ENCODE results near the gene TTYH1.
A peak's percentile ranks its signal among the peaks of the same experiment; 100 is the strongest.
"Not testable (repeated sequence)": the region's sequence is repeated elsewhere in the genome, so short reads cannot be mapped to it uniquely, and the experiment has no call there.

The TTYH1 gene

GRCh38 chr19:54461613-54462012, 46.3 kb downstream of the TTYH1 start:
- DNase-seq = no peak

- peak; percentile 52 for DNase-seq
Observed at GRCh38 chr19:54462047-54462654, 46.9 kb downstream of the TTYH1 start.

GRCh38 chr19:54462655-54463530, 47.6 kb downstream of the TTYH1 start:
- peak; percentile 80 for DNase-seq

DNA sequence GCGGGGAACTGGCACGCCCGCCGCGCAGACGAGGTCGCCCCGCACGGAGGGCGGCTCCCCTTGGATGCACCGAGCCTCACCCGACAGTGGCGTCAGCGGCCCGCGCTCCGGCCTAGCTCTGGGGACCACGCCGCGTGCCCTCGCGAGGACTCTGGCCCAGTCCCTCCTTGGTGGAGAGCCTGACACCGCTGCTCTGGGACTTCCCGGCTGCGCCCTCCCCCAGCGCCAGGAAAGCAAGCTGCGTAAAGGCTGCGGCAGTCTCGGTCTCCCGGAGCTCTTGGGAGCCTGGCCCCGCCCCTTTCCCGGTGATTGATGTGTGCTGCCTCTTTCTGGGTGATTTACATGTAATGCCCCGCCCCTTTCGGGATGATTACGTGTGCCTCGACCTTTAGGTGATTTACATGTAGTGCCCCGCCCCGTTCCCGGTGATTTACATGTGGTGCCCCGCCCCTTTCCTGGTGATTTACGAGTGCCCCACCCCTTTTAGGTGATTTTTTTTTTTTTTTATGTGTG, 48.3 kb downstream of the TTYH1 start, which contains the start of gene LENG9:
LENG9 (minus strand) TSS at position 248 of the 513 bp plus-strand sequence. CDS start 252 bp downstream, outside the sequence.
- DNase-seq = peak; percentile 100

DNA sequence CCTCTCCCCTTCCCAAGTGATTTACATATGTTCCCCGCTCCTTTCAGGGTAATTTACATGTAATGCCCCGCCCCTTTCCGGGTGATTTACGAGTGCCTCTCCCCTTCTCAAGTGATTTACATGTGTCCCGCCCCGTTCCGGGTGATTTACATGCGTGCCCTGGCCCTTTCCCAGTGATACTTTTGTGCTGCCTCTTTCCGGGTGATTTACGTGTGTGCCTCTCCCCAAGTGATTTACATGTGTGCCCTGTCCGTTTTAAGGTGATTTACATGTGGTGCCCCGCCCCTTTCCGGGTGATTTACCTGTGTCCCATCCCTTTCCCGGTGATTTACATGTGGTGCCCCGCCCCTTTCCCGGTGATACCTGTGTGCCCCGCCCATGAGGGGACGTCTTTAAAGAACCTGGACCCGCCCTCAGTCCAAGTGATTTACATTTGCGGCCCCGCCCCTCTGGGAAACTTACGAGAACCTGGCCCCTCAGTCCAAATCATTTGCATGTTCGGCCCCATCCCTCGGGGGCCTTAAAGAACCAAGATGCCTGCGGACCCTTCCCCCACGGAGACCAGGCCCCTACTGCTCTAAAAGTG, 48.9 kb downstream of the TTYH1 start:
- peak; percentile 100 for DNase-seq

GRCh38 chr19:54464630-54465425, 49.6 kb downstream of the TTYH1 start:
- DNase-seq = peak; percentile 92

DNA sequence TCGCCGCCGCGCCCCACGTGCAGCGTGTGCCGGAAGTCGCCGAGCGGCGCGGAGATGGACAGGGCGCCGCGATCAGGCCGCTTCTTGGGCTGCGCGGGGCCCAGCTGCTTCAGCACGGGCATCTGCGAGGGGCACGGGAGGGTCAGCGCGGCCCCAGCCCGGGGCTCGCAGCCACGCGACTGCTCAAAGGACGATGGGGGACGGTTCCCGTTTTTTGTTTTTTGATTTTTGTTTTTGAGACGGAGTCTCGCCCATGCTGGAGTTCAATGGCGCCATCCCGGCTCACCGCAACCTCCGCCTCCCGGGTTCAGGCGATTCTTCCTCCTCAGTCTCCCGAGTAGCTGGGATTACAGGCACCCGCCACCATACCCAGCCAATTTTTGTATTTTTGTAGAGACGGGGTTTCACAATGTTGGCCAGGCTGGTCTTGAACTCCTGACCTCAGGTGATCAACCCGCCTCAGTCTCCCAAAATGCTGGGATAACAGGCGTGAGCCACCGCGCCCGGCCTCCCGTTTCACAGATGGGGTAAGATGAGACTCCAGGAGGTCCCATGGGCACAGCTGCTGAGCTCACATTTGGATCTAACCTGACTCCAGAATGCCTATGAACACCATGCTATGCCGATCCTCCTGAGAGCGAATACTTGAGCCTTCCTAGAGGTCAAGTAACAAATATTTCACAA, 50.3 kb downstream of the TTYH1 start:
- no peak for DNase-seq

- not testable (repeated sequence) for DNase-seq
Observed at GRCh38 chr19:54466110-54466480, 50.8 kb downstream of the TTYH1 start.

DNA sequence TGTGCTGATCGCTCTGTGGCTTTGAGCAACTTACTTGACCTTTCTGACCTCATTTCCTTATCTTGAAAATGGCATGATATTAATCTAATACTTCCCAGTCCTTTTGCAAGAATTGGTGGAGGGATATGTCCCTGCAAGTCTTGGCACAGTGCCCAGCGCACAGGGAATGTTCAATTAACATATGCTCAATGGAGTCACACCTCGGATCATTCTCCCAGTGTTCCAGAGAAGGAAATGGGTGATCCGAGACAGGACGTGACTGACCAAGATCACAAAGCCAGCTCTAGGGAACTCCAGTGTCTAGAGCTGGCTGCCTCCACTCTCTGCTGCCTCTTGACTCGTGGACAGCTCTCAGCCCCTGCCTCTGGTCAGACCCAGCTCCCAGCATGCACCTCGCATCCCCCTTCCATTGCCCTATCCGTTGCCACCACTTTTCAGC, 54.3 kb downstream of the TTYH1 start:
- no peak for DNase-seq

DNA sequence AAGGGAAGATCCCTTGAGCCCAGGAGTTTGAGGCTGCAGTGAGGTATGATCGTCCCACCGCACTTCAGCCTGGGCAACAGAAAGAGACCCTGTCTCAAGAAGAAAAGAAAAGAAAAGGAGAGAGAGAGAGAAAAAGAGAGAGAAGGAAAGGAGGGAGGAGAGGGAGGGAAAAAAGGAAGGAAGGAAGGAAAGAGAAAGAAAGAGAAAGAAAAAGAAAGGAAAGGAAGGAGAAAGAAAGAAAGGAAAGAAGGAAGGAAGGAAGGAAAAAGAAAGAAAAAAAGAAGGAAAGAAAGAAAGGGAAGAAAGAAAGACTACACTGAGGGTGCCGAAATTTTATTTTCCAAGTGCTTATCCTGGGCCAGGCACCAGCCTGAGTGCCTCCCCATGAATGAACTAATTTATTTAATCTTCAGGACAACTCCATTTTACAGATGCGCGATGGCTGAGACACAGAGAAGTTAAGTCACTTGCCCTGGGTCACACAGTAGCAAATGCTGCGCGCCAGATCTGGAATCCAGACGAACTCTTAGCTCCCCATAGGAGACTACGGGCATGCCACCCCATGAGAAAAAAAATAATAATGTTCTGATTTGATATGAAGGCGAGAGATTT, 55.1 kb downstream of the TTYH1 start:
- DNase-seq = no peak

GRCh38 chr19:54470991-54471782, 55.9 kb downstream of the TTYH1 start:
- no peak for DNase-seq

GRCh38 chr19:54473071-54473891, 58.0 kb downstream of the TTYH1 start, which contains the start of gene CDC42EP5:
Gene CDC42EP5, minus strand, starts transcription at chr19:54473296. Its CDS starts 7,749 bp downstream, at chr19:54465547.
- no peak for DNase-seq

GRCh38 chr19:54473892-54474372, 58.7 kb downstream of the TTYH1 start:
- no peak for DNase-seq

DNA sequence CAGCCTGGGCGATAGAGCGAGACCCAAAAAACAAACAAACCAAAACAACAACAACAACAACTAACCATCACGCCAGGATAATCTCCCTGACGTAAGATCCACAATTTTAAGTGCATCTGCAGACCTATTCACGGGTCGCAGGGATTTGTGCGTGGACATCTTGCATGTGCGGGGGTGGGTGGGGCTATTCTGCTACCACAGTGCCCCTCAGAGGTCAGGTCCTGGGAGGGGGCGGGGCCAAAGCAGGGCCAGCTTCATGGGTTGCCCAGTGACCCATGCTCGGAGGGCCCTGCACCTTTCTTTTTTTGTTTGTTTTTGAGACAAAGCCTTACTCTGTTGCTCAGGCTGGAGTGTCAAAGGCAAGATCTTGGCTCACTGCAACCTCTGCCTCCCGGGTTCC, 60.4 kb downstream of the TTYH1 start:
- DNase-seq = no peak

DNA sequence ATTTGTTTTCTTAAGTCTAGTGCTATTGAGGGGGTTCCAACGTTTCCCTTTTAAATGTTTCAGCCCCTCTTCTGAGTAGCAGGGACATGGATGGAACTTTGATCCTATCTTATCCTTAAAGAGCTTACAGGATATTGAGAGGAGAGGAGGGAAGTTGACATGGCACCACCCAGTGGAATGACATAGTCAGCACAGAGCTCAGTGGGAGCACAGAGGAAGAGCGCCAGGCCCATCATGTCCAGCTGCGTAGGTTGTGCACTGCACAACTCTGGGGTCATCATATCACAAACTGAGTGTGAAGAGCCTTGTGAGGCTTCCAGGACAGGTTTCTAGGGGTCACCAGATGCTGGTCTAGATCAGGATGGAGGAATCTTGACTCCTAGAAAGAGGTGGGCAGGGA, 62.4 kb downstream of the TTYH1 start:
- DNase-seq = no peak

DNA sequence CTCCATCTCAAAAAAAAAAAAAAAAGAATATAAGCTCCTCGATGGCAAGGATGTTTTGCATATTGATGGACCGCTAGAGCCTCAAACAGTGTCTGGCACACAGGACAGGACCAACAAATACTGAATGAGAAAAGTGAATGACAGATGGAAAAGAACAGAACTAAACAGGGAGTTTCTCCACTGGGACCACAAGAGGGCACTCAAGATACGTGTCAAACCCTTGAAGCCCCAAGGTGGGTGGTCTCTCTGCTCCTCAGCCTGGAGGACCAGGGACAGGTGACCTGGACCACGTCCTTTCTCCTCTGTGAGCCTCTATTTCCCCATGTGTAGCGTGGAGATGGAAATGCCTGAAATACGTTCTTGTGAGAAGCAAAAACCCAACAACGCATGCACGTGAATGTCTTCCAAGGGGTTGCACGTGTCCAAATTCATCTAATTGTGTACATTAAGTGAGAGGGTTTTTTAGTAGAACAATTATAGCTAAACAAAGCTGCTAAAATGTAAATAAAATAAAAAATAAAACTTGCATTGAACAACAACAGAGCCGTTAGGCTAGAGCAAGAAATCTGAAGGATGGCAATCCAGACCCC, 63.5 kb downstream of the TTYH1 start:
- peak; percentile 42 for DNase-seq

GRCh38 chr19:54480051-54480450, 64.8 kb downstream of the TTYH1 start:
- DNase-seq = peak; percentile 90

DNA sequence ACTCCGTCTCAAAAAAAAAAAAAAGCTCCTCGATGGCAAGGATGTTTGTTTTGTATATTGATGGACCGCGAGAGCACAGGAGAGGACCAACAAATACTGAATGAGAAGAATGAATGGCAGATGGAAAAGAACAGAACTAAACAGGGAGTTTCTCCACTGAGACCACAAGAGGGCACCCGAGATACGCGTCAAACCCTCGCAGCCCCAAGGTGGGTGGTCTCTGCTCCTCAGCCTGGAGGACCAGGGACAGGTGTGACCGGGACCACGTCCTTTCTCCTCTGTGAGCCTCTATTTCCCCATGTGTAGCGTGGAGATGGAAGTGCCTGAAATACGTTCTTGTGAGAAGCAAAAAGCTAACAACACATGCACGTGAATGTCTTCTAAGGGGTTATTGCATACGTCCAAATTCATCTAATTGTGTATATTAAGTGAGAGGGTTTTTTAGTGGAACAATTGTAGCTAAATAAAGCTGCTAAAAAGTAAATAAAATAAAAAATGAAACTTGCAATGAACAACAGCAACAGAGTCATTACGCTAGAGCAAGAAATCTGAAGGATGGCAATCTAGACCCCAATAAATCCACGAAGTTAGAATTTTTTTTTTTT, 66.2 kb downstream of the TTYH1 start:
- peak; percentile 50 for DNase-seq

GRCh38 chr19:54482889-54483288, 67.6 kb downstream of the TTYH1 start:
- DNase-seq = peak; percentile 88

Measured in MV-4-11 (cell line).